Measurements from ENCODE around the gene TMEM63C. TPM values are rescaled to one million over a fixed set of nuclear protein-coding genes. Genes with fewer than 3 reads are reported as not detected.

Gene TMEM63C
- total RNA-seq, 1 experiment from 2014 or later: 5.7 TPM

- TF ChIP-seq ZBTB33 (IDR thresholded peaks at IDR 0.05; ENCODE audit: extremely low read depth, insufficient replicate concordance, low read length) (no peak), ELF1 (IDR thresholded peaks at IDR 0.05; ENCODE audit: borderline replicate concordance, low read depth) (no peak)
These were observed 61.2 kb downstream of the TMEM63C start (continued) for GRCh38 chr14:77242752-77243151.

- no peak overlapping the region for H3K4me3 ChIP-seq (replicated peaks in 1 of 2; ENCODE audit: low read depth in 1 of 2, low read length in 2 of 2)
- H3K79me2 ChIP-seq (ENCODE audit: insufficient read depth, low read length): no peaks in the 10 kb centered on the region
- no peak for TF ChIP-seq CEBPB (IDR thresholded peaks at IDR 0.05; ENCODE audit: low read depth)
- TF ChIP-seq TCF7L2 (IDR thresholded peaks at IDR 0.05; ENCODE audit: borderline replicate concordance, extremely low read depth, insufficient read depth, insufficient read length): no peak
- no peak for TF ChIP-seq YY1 (IDR thresholded peaks at IDR 0.05; ENCODE audit: extremely low read depth, insufficient replicate concordance, low read depth, low read length)
- TF ChIP-seq EZH2 (IDR thresholded peaks at IDR 0.05): no peak
- TF ChIP-seq ZFX (IDR thresholded peaks at IDR 0.05): no peak
- TF ChIP-seq POLR2A (IDR thresholded peaks at IDR 0.05; ENCODE audit: borderline replicate concordance, extremely low read depth, insufficient read depth, insufficient read length): no peak
- DNase-seq (ENCODE audit: low read depth, low spot score) (no peak), ATAC-seq (no peak)
- ChIA-PET POLR2A (no interaction called here), CTCF (no interaction called here), RAD21 (ENCODE audit: low non-redundant PET in 1 of 2, low total read pairs in 2 of 2, uncharacterized antibody in 2 of 2, unreplicated experiment in 2 of 2) (no interaction called here)
- intact Hi-C loops (cut with micrococcal nuclease): no loop called here
- H3K4me2 ChIP-seq (ENCODE audit: low read length): no peak overlapping the region
- no peak overlapping the region for H3K9ac ChIP-seq (ENCODE audit: low read length)
- H3K9me3 ChIP-seq (ENCODE audit: control insufficient read depth in 1 of 2, insufficient read depth in 1 of 2, low read depth in 1 of 2, low read length in 2 of 2): no peaks in the 10 kb centered on the region
- no peaks in the 10 kb centered on the region for H3K36me3 ChIP-seq (ENCODE audit: control insufficient read depth in 1 of 2, insufficient read depth in 2 of 2, low read length in 2 of 2)
- H2AFZ ChIP-seq (ENCODE audit: low read depth, low read length, poor library complexity, severe bottlenecking): no peak overlapping the region
- BruUV-seq (replicated peaks): no TSS peak
- H4K20me1 ChIP-seq (ENCODE audit: insufficient read depth): no peaks in the 10 kb centered on the region
- H3K9me2 ChIP-seq (ENCODE audit: insufficient read depth): no peaks in the 10 kb centered on the region
- H3K27ac ChIP-seq (ENCODE audit: low read depth, low read length): no peak overlapping the region
- H3K27me3 ChIP-seq (ENCODE audit: insufficient read depth, low read length): no peaks in the 10 kb centered on the region
- no peaks in the 10 kb centered on the region for H3K4me1 ChIP-seq (ENCODE audit: control insufficient read depth in 1 of 2, insufficient read depth in 2 of 2, low read length in 2 of 2)
These were observed 62.3 kb downstream of the TMEM63C start for GRCh38 chr14:77243853-77244252.

Data from HCT116 (cell line).